ENCODE data around the gene SHD.

SHD gene

GRCh38 chr19:4260613-4261191 is 18.4 kb upstream of the SHD start:
- TF ChIP-seq CTCF (IDR thresholded peaks at IDR 0.05; ENCODE audit: low read length, missing control alignments) = no peak
- DNase-seq (ENCODE audit: low read depth) = no peak
- no peak overlapping the region for H3K4me3 ChIP-seq (replicated peaks; ENCODE audit: low read depth, low read length)

GRCh38 chr19:4264812-4265211 is 14.3 kb upstream of the SHD start:
- no peak overlapping the region for H3K4me3 ChIP-seq (replicated peaks; ENCODE audit: low read depth, low read length)
- DNase-seq (ENCODE audit: low read depth) = no peak
- TF ChIP-seq CTCF (IDR thresholded peaks at IDR 0.05; ENCODE audit: low read length, missing control alignments) = no peak

- no peak overlapping the region for H3K4me3 ChIP-seq (replicated peaks; ENCODE audit: low read depth, low read length)
- no peak for DNase-seq (ENCODE audit: low read depth)
- TF ChIP-seq CTCF (IDR thresholded peaks at IDR 0.05; ENCODE audit: low read length, missing control alignments) = no peak
Observed at GRCh38 chr19:4266253-4267000, 12.6 kb upstream of the SHD start.

GRCh38 chr19:4267101-4267900 is 11.8 kb upstream of the SHD start:
- peak; percentile 60 for TF ChIP-seq CTCF (IDR thresholded peaks at IDR 0.05; ENCODE audit: low read length, missing control alignments)
- no peak overlapping the region for H3K4me3 ChIP-seq (replicated peaks; ENCODE audit: low read depth, low read length)
- DNase-seq (ENCODE audit: low read depth) = peak; percentile 57

- no peak for TF ChIP-seq CTCF (IDR thresholded peaks at IDR 0.05; ENCODE audit: low read length, missing control alignments)
- DNase-seq (ENCODE audit: low read depth) = no peak
- no peak overlapping the region for H3K4me3 ChIP-seq (replicated peaks; ENCODE audit: low read depth, low read length)
Observed at GRCh38 chr19:4267901-4268815, 10.9 kb upstream of the SHD start.

- no peak for DNase-seq (ENCODE audit: low read depth)
- no peak for TF ChIP-seq CTCF (IDR thresholded peaks at IDR 0.05; ENCODE audit: low read length, missing control alignments)
- no peak overlapping the region for H3K4me3 ChIP-seq (replicated peaks; ENCODE audit: low read depth, low read length)
Observed at GRCh38 chr19:4268816-4269430, 10.1 kb upstream of the SHD start.

Data from fibroblast of pulmonary artery (primary cell).